ENCODE results near the gene PRDM15. TPM values are rescaled to one million over a fixed set of nuclear protein-coding genes. Genes with fewer than 3 reads are reported as not detected.

PRDM15 gene
- polyA plus RNA-seq, 3 donors: 0.19 to 19.0 (median 0.74) TPM

DNA sequence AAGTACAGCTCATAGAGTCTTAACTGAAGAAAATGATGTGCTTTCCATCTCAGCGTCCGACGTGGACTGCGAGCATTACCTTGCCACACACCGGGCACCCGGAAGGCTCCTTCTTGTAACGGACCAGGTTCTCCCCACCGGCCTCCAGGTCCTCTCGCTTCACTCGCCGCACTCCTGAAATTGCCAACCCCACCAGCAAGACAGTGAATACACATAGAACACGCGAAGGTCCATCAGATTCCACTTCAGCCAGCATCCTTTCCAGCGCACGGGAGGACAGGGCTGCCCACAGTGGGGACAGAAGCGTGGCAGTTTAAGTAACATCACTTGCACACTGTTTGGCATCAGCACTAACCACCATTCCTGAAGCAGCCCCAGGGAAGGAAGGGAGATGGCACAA lies 53.3 kb downstream of the PRDM15 start:
- H3K9me3 Mint-ChIP-seq: no peaks in the 10 kb centered on the region
- Histone ChIP-seq H3K4me2 (replicated peaks; ENCODE audit: extremely low read depth, low read length, poor library complexity, severe bottlenecking) (no peak overlapping the region), H3K4me3 (replicated peaks in 1 of 3; ENCODE audit: low read depth in 2 of 3, low read length in 3 of 3) (no peak overlapping the region), H3K79me2 (ENCODE audit: insufficient read depth, low read length) (no peaks in the 10 kb centered on the region), H4K20me1 (ENCODE audit: insufficient read depth, low read length) (no peaks in the 10 kb centered on the region), H3K4me1 (ENCODE audit: control insufficient read depth in 1 of 2, insufficient read depth in 2 of 2, low read length in 2 of 2) (no peaks in the 10 kb centered on the region), H3K36me3 (replicated peaks in 1 of 2; ENCODE audit: control insufficient read depth in 1 of 2, insufficient read depth in 2 of 2, low read length in 2 of 2) (peaks cover 17 to 64% of the 10 kb centered on the region in 2 donors), H3K27me3 (ENCODE audit: control insufficient read depth in 2 of 2, insufficient read depth in 2 of 2, low read length in 2 of 2) (no peaks in the 10 kb centered on the region), H2AFZ (ENCODE audit: insufficient read depth, low read depth, low read length, poor library complexity, severe bottlenecking) (no peak overlapping the region), H3K27ac (ENCODE audit: low read depth in 1 of 2, low read length in 2 of 2) (no peak overlapping the region), H3K9me3 (replicated peaks in 1 of 2; ENCODE audit: control insufficient read depth in 1 of 2, insufficient read depth in 1 of 2, low read length in 2 of 2) (no peaks in the 10 kb centered on the region), H3K9ac (ENCODE audit: insufficient read depth, low read length, poor library complexity, severe bottlenecking) (no peak overlapping the region)
- intact Hi-C loops (cut with micrococcal nuclease): no loop called here
- no peaks in the 10 kb centered on the region for H3K4me1 Mint-ChIP-seq
- WGBS (ENCODE audit: insufficient coverage): 99% methylated on average over 15 of the region's 16 CpGs
- no peak for DNase-seq
- H3K36me3 Mint-ChIP-seq: peaks cover 30 to 33% of the 10 kb centered on the region in 2 donors
- H3K27me3 Mint-ChIP-seq (ENCODE audit: low read depth in 3 of 3): peaks cover 0 to 1% (median 0%) of the 10 kb centered on the region in 3 donors
- no peak overlapping the region for H3K27ac Mint-ChIP-seq
- TF ChIP-seq, protein P1, sequence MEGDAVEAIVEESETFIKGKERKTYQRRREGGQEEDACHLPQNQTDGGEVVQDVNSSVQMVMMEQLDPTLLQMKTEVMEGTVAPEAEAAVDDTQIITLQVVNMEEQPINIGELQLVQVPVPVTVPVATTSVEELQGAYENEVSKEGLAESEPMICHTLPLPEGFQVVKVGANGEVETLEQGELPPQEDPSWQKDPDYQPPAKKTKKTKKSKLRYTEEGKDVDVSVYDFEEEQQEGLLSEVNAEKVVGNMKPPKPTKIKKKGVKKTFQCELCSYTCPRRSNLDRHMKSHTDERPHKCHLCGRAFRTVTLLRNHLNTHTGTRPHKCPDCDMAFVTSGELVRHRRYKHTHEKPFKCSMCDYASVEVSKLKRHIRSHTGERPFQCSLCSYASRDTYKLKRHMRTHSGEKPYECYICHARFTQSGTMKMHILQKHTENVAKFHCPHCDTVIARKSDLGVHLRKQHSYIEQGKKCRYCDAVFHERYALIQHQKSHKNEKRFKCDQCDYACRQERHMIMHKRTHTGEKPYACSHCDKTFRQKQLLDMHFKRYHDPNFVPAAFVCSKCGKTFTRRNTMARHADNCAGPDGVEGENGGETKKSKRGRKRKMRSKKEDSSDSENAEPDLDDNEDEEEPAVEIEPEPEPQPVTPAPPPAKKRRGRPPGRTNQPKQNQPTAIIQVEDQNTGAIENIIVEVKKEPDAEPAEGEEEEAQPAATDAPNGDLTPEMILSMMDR (IDR thresholded peaks at IDR 0.05): no peak
- no peak overlapping the region for H3K4me3 Mint-ChIP-seq

DNA sequence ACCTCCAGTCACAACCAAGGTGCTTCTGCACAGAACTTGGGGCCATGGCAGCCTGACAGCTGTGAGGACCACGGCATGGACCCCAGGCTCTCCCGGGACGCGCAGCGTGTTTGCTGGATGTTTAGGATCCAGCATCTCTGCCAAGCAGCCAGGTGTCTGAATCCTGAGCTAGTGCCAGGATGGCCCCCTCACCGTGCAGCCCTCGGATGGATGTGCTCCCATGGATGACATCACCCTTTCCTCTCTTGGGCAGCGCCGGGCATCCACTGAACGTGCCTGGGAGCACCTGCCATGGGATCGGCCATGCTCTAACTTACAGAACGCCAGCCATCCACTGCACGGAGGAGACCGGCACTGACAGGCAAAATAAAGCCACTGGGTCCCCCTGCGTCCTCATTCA lies 53.9 kb downstream of the PRDM15 start:
- Mint-ChIP-seq H3K4me1 (no peaks in the 10 kb centered on the region), H3K27ac (no peak overlapping the region), H3K4me3 (no peak overlapping the region), H3K36me3 (peaks cover 34 to 36% of the 10 kb centered on the region in 2 donors), H3K9me3 (no peaks in the 10 kb centered on the region), H3K27me3 (ENCODE audit: low read depth in 3 of 3) (peaks cover 0 to 1% (median 0%) of the 10 kb centered on the region in 3 donors)
- intact Hi-C loops (cut with micrococcal nuclease): no loop called here
- DNase-seq: no peak
- Histone ChIP-seq H3K36me3 (replicated peaks in 1 of 2; ENCODE audit: control insufficient read depth in 1 of 2, insufficient read depth in 2 of 2, low read length in 2 of 2) (peaks cover 17 to 71% of the 10 kb centered on the region in 2 donors), H3K9ac (ENCODE audit: insufficient read depth, low read length, poor library complexity, severe bottlenecking) (no peak overlapping the region), H3K27me3 (ENCODE audit: control insufficient read depth in 2 of 2, insufficient read depth in 2 of 2, low read length in 2 of 2) (no peaks in the 10 kb centered on the region), H3K4me3 (replicated peaks in 1 of 3; ENCODE audit: low read depth in 2 of 3, low read length in 3 of 3) (no peak overlapping the region), H2AFZ (ENCODE audit: insufficient read depth, low read depth, low read length, poor library complexity, severe bottlenecking) (no peak overlapping the region), H3K27ac (ENCODE audit: low read depth in 1 of 2, low read length in 2 of 2) (no peak overlapping the region), H3K79me2 (ENCODE audit: insufficient read depth, low read length) (no peaks in the 10 kb centered on the region), H3K4me2 (replicated peaks; ENCODE audit: extremely low read depth, low read length, poor library complexity, severe bottlenecking) (no peak overlapping the region), H3K4me1 (ENCODE audit: control insufficient read depth in 1 of 2, insufficient read depth in 2 of 2, low read length in 2 of 2) (no peaks in the 10 kb centered on the region), H4K20me1 (ENCODE audit: insufficient read depth, low read length) (no peaks in the 10 kb centered on the region), H3K9me3 (replicated peaks in 1 of 2; ENCODE audit: control insufficient read depth in 1 of 2, insufficient read depth in 1 of 2, low read length in 2 of 2) (no peaks in the 10 kb centered on the region)
- TF ChIP-seq, protein P1 (IDR thresholded peaks at IDR 0.05): no peak
- 90% methylated on average over 14 of the region's 15 CpGs for WGBS (ENCODE audit: insufficient coverage)
